22Rv1 (cell line): Measurements from ENCODE around the gene PIK3C3.

Source experiments
- ZFX ChIP-seq: fragments of 450-650 bp; IDR thresholded peaks from 2 replicates; pipeline ENCODE4 v1.6.1; 2017; ENCODE audit warnings: antibody characterized with exemption, borderline replicate concordance
- TF ChIP-seq, protein P1 (sequence below): fragments of 450-650 bp; IDR thresholded peaks from 2 replicates; pipeline ENCODE4 v1.5.1; 2017; ENCODE audit warnings: mild to moderate bottlenecking

DNA sequence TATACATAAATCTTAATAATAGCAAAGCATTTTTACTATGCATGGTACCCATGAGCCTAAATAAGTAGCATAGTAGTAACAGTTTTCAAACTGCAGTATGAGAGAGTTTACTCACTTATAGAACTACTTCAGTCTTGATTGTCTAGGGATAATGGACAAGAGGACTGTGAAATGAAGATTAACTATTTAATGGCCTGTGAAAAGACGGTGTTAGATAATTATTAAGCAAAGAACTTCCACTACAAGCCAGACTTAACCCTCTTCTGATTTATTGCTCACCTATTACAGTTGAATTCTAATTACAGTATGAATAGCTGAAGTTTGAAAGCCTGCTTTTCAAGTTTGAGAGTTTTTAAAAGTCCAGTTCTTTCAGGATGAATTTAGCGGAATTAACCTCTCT, 18.9 kb downstream of the PIK3C3 start:
- TF ChIP-seq, protein P1, sequence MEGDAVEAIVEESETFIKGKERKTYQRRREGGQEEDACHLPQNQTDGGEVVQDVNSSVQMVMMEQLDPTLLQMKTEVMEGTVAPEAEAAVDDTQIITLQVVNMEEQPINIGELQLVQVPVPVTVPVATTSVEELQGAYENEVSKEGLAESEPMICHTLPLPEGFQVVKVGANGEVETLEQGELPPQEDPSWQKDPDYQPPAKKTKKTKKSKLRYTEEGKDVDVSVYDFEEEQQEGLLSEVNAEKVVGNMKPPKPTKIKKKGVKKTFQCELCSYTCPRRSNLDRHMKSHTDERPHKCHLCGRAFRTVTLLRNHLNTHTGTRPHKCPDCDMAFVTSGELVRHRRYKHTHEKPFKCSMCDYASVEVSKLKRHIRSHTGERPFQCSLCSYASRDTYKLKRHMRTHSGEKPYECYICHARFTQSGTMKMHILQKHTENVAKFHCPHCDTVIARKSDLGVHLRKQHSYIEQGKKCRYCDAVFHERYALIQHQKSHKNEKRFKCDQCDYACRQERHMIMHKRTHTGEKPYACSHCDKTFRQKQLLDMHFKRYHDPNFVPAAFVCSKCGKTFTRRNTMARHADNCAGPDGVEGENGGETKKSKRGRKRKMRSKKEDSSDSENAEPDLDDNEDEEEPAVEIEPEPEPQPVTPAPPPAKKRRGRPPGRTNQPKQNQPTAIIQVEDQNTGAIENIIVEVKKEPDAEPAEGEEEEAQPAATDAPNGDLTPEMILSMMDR, result no peak
- TF ChIP-seq ZFX, result no peak
